Coronary artery (tissue), 2 donors: ENCODE data around the gene CPZ.

ENCODE experiments used
- DNase-seq: peaks from one replicate; pipeline ENCODE4 v3.0.0-alpha.2; 2017; ENCODE audit warnings: low spot score
- H3K27ac ChIP-seq, 2 donors: fragments of 200-600 bp; sonication (generic); one replicate each; pipeline ENCODE4 v1.5.1; 2016 to 2019
- H3K4me3 ChIP-seq: fragments of 200-600 bp; sonication (generic); 2 replicates; pipeline ENCODE4 v1.5.1; 2016; ENCODE audit warnings: mild to moderate bottlenecking, moderate library complexity
- CTCF ChIP-seq: fragments of 200-600 bp; sonication (generic); IDR thresholded peaks from one replicate; pipeline ENCODE4 v1.5.1; 2019; ENCODE audit warnings: antibody characterized with exemption

Gene CPZ

GRCh38 chr4:8577046-8577445, 15.5 kb upstream of the CPZ start:
- no peak for TF ChIP-seq CTCF
- H3K4me3 ChIP-seq, result no peak overlapping the region
- DNase-seq, result no peak
- no peak overlapping the region for H3K27ac ChIP-seq

GRCh38 chr4:8577972-8578371, 14.6 kb upstream of the CPZ start:
- DNase-seq, result no peak
- no peak overlapping the region for H3K4me3 ChIP-seq

GRCh38 chr4:8578717-8579116, 13.8 kb upstream of the CPZ start:
- no peak for TF ChIP-seq CTCF

More at GRCh38 chr4:8577972-8578371, 14.6 kb upstream of the CPZ start:
- no peak overlapping the region for H3K27ac ChIP-seq
- no peak for TF ChIP-seq CTCF

GRCh38 chr4:8579526-8580320, 12.8 kb upstream of the CPZ start:
- no peak for DNase-seq
- no peak overlapping the region for H3K4me3 ChIP-seq
- no peak overlapping the region for H3K27ac ChIP-seq
- no peak for TF ChIP-seq CTCF

More at GRCh38 chr4:8578717-8579116, 13.8 kb upstream of the CPZ start:
- no peak overlapping the region for H3K4me3 ChIP-seq
- no peak overlapping the region for H3K27ac ChIP-seq
- DNase-seq, result no peak

- H3K4me3 ChIP-seq, result no peak within 1 kb of the TSS
- H3K27ac ChIP-seq, result no peak within 1 kb of the TSS
- DNase-seq, result no peak
- TF ChIP-seq CTCF, result no peak
These were observed 12.1 kb upstream of the CPZ start, which contains the start of gene GPR78 for GRCh38 chr4:8580321-8581093. TSS of gene GPR78 (plus strand) at chr4:8580392. CDS start at chr4:8580983, 591 bp downstream.

- H3K27ac ChIP-seq, result no peak overlapping the region
- TF ChIP-seq CTCF, result no peak
- H3K4me3 ChIP-seq, result no peak overlapping the region
- no peak for DNase-seq
These were observed 11.3 kb upstream of the CPZ start for GRCh38 chr4:8581094-8581861.
